ENCODE data around the gene ANKRD11. TPM values are rescaled to one million over a fixed set of nuclear protein-coding genes. Genes with fewer than 3 reads are reported as not detected.

Gene ANKRD11
- total RNA-seq, 1 experiment from 2014 or later = 266 TPM

DNA sequence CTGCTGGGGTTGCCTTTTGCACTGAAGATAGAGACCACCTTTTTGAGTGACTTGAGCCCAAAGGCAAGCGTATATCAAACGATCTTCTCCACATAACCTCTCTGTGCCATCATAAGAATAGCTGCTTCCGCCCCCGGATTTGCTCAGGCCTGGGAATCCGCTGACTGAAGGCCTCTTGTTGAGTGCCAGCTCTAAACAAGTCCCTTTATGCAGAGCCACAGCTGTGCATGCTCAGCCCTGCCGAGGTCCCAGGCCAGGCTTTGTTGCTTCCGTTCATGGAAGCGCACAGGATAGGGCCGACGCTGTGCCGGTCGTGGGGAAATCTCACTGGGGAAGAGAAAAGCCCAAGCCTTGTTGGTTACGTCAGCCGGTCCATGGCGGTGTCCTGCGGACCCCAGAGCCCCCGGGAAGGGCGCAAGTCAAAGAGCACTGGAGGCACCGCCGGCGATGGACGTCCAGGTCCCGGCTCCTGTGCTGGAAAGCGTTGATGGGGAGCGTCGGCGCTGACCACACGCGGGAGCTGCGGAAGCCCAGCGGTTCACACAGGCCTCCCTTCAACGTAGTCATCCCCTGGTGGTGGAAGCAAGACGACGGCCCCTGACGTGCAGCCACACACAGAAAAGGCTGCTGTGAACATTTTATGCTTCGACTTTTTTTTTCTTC is 46.7 kb upstream of the ANKRD11 start:
- POLR2A ChIA-PET = no interaction called here
- H3K36me3 ChIP-seq (ENCODE audit: control insufficient read depth in 1 of 2, insufficient read depth in 2 of 2, low read length in 2 of 2) = peaks cover 46 to 48% of the 10 kb centered on the region in 2 experiments
- DNase-seq (ENCODE audit: low read depth, low spot score) = no peak
- TF ChIP-seq SIN3A (IDR thresholded peaks at IDR 0.05; ENCODE audit: low read depth) (no peak), JUND (IDR thresholded peaks at IDR 0.05) (no peak), SRF (IDR thresholded peaks at IDR 0.05; ENCODE audit: low read depth) (no peak), EGR1 (IDR thresholded peaks at IDR 0.05; ENCODE audit: low read depth) (no peak)
- TF ChIP-seq, protein P1, sequence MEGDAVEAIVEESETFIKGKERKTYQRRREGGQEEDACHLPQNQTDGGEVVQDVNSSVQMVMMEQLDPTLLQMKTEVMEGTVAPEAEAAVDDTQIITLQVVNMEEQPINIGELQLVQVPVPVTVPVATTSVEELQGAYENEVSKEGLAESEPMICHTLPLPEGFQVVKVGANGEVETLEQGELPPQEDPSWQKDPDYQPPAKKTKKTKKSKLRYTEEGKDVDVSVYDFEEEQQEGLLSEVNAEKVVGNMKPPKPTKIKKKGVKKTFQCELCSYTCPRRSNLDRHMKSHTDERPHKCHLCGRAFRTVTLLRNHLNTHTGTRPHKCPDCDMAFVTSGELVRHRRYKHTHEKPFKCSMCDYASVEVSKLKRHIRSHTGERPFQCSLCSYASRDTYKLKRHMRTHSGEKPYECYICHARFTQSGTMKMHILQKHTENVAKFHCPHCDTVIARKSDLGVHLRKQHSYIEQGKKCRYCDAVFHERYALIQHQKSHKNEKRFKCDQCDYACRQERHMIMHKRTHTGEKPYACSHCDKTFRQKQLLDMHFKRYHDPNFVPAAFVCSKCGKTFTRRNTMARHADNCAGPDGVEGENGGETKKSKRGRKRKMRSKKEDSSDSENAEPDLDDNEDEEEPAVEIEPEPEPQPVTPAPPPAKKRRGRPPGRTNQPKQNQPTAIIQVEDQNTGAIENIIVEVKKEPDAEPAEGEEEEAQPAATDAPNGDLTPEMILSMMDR (IDR thresholded peaks at IDR 0.05 in 2 of 3, conservative IDR thresholded peaks at IDR 0.05 in 1 of 3; ENCODE audit: borderline replicate concordance in 1 of 3, insufficient read depth in 1 of 3, low read depth in 2 of 3, low read length in 2 of 3) = no peak
- H3K4me3 ChIP-seq (replicated peaks in 1 of 2; ENCODE audit: low read depth in 1 of 2, low read length in 2 of 2) = no peak overlapping the region
- peaks cover 10% of the 10 kb centered on the region; the same call in 1 of the 2 replicates for H3K79me2 ChIP-seq (ENCODE audit: insufficient read depth, low read length)
- BruUV-seq (replicated peaks) = no TSS peak
- no peak overlapping the region for H3K27ac ChIP-seq (ENCODE audit: low read depth, low read length)
- ATAC-seq = no peak
- RAD21 ChIA-PET (ENCODE audit: low non-redundant PET in 1 of 2, low total read pairs in 2 of 2, uncharacterized antibody in 2 of 2, unreplicated experiment in 2 of 2) = no interaction called here
- intact Hi-C loops (cut with micrococcal nuclease) = no loop called here
- H4K20me1 ChIP-seq (ENCODE audit: insufficient read depth) = no peaks in the 10 kb centered on the region
- H3K27me3 ChIP-seq (ENCODE audit: insufficient read depth, low read length) = no peaks in the 10 kb centered on the region
- H2AFZ ChIP-seq (ENCODE audit: low read depth, low read length, poor library complexity, severe bottlenecking) = no peak overlapping the region
- no peaks in the 10 kb centered on the region for H3K9me2 ChIP-seq (ENCODE audit: insufficient read depth)
- H3K4me1 ChIP-seq (ENCODE audit: control insufficient read depth in 1 of 2, insufficient read depth in 2 of 2, low read length in 2 of 2) = no peaks in the 10 kb centered on the region
- no peak overlapping the region for H3K4me2 ChIP-seq (ENCODE audit: low read length)
- H3K9ac ChIP-seq (ENCODE audit: low read length) = no peak overlapping the region
- CTCF ChIA-PET = no interaction called here
- no peaks in the 10 kb centered on the region for H3K9me3 ChIP-seq (ENCODE audit: control insufficient read depth in 1 of 2, insufficient read depth in 1 of 2, low read depth in 1 of 2, low read length in 2 of 2)

DNA sequence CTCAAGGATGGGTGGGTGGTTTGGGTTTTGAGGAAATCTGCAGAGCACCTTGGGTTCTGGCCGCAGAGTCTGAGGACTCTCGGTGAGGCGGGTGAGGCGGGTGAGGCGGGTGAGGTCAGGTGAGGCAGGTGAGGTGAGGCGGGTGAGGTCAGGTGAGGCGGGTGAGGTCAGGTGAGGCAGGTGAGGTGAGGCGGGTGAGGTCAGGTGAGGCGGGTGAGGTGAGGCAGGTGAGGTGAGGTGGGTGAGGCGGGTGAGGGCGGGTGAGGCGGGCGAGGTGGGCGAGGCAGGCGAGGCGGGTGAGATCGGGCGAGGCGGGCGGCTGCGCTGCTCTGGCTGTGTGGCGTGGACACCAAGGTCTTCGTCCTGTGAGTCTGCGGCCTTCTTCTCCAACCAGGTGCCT is 46.0 kb upstream of the ANKRD11 start:
- H3K9ac ChIP-seq (ENCODE audit: low read length) = no peak overlapping the region
- no peak overlapping the region for H3K4me2 ChIP-seq (ENCODE audit: low read length)
- TF ChIP-seq EZH2 (IDR thresholded peaks at IDR 0.05) (no peak), ZNF274 (IDR thresholded peaks at IDR 0.05; ENCODE audit: low read depth, low read length) (no peak), RAD21 (IDR thresholded peaks at IDR 0.05; ENCODE audit: low read depth) (no peak), CBX3 (IDR thresholded peaks at IDR 0.05; ENCODE audit: low read depth) (no peak), SP1 (IDR thresholded peaks at IDR 0.05; ENCODE audit: low read depth) (no peak)
- TF ChIP-seq, protein P2, sequence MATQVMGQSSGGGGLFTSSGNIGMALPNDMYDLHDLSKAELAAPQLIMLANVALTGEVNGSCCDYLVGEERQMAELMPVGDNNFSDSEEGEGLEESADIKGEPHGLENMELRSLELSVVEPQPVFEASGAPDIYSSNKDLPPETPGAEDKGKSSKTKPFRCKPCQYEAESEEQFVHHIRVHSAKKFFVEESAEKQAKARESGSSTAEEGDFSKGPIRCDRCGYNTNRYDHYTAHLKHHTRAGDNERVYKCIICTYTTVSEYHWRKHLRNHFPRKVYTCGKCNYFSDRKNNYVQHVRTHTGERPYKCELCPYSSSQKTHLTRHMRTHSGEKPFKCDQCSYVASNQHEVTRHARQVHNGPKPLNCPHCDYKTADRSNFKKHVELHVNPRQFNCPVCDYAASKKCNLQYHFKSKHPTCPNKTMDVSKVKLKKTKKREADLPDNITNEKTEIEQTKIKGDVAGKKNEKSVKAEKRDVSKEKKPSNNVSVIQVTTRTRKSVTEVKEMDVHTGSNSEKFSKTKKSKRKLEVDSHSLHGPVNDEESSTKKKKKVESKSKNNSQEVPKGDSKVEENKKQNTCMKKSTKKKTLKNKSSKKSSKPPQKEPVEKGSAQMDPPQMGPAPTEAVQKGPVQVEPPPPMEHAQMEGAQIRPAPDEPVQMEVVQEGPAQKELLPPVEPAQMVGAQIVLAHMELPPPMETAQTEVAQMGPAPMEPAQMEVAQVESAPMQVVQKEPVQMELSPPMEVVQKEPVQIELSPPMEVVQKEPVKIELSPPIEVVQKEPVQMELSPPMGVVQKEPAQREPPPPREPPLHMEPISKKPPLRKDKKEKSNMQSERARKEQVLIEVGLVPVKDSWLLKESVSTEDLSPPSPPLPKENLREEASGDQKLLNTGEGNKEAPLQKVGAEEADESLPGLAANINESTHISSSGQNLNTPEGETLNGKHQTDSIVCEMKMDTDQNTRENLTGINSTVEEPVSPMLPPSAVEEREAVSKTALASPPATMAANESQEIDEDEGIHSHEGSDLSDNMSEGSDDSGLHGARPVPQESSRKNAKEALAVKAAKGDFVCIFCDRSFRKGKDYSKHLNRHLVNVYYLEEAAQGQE (IDR thresholded peaks at IDR 0.05; ENCODE audit: low read depth) = no peak
- intact Hi-C loops (cut with micrococcal nuclease) = no loop called here
- ChIA-PET CTCF (no interaction called here), RAD21 (ENCODE audit: low non-redundant PET in 1 of 2, low total read pairs in 2 of 2, uncharacterized antibody in 2 of 2, unreplicated experiment in 2 of 2) (no interaction called here), POLR2A (no interaction called here)
- DNase-seq (ENCODE audit: low read depth, low spot score) = no peak
- no peaks in the 10 kb centered on the region for H3K27me3 ChIP-seq (ENCODE audit: insufficient read depth, low read length)
- no peak overlapping the region for H3K4me3 ChIP-seq (replicated peaks in 1 of 2; ENCODE audit: low read depth in 1 of 2, low read length in 2 of 2)
- H3K79me2 ChIP-seq (ENCODE audit: insufficient read depth, low read length) = peaks cover 10% of the 10 kb centered on the region; the same call in 1 of the 2 replicates
- no peak overlapping the region for H3K27ac ChIP-seq (ENCODE audit: low read depth, low read length)
- no peak for ATAC-seq
- H3K4me1 ChIP-seq (ENCODE audit: control insufficient read depth in 1 of 2, insufficient read depth in 2 of 2, low read length in 2 of 2) = no peaks in the 10 kb centered on the region
- no peaks in the 10 kb centered on the region for H3K9me3 ChIP-seq (ENCODE audit: control insufficient read depth in 1 of 2, insufficient read depth in 1 of 2, low read depth in 1 of 2, low read length in 2 of 2)
- H4K20me1 ChIP-seq (ENCODE audit: insufficient read depth) = no peaks in the 10 kb centered on the region
- H2AFZ ChIP-seq (ENCODE audit: low read depth, low read length, poor library complexity, severe bottlenecking) = no peak overlapping the region
- H3K36me3 ChIP-seq (ENCODE audit: control insufficient read depth in 1 of 2, insufficient read depth in 2 of 2, low read length in 2 of 2) = peaks cover 46 to 48% of the 10 kb centered on the region in 2 experiments
- BruUV-seq (replicated peaks) = no TSS peak
- no peaks in the 10 kb centered on the region for H3K9me2 ChIP-seq (ENCODE audit: insufficient read depth)

All from HCT116 (cell line).